GM21360 (cell line): ENCODE results near the gene DEAF1.
"Not testable (repeated sequence)": the region's sequence is repeated elsewhere in the genome, so short reads cannot be mapped to it uniquely, and the experiment has no call there.

Experiments
- ATAC-seq: cut with Tn5 transposase; IDR thresholded peaks from one replicate; pipeline ENCODE4 v1.9.1; 2021; ENCODE audit warnings: mild to moderate bottlenecking, moderate library complexity; ENCODE audit not compliant: unreplicated experiment

Gene DEAF1

GRCh38 chr11:701741-702461 lies 6.9 kb upstream of the DEAF1 start:
- no peak for ATAC-seq

GRCh38 chr11:699753-700152 lies 4.7 kb upstream of the DEAF1 start:
- ATAC-seq: no peak

GRCh38 chr11:699116-699508 lies 4.1 kb upstream of the DEAF1 start:
- no peak for ATAC-seq

GRCh38 chr11:698493-699115 lies 3.6 kb upstream of the DEAF1 start:
- no peak for ATAC-seq

GRCh38 chr11:697811-698311 lies 2.8 kb upstream of the DEAF1 start:
- ATAC-seq: no peak

- no peak for ATAC-seq
Observed at GRCh38 chr11:696955-697491, 2.0 kb upstream of the DEAF1 start.

- ATAC-seq: peak; percentile 60
Observed at GRCh38 chr11:695538-696248, 671 bp upstream of the DEAF1 start, which contains the start of gene TMEM80. TMEM80 (plus strand) TSS chr11:695816; CDS start chr11:695828, 12 bp downstream.

GRCh38 chr11:695288-695537 lies 191 bp upstream of the DEAF1 start:
- ATAC-seq: no peak

GRCh38 chr11:693887-694562 lies 997 bp downstream of the DEAF1 start:
- no peak for ATAC-seq

- ATAC-seq: no peak
Observed at GRCh38 chr11:693415-693831, 1.6 kb downstream of the DEAF1 start.

- no peak for ATAC-seq
Observed at GRCh38 chr11:692824-693414, 2.1 kb downstream of the DEAF1 start.

GRCh38 chr11:691710-692590 lies 3.1 kb downstream of the DEAF1 start:
- no peak for ATAC-seq

- ATAC-seq: no peak
Observed at GRCh38 chr11:690738-691633, 4.0 kb downstream of the DEAF1 start.

- not testable (repeated sequence) for ATAC-seq
Observed at GRCh38 chr11:690244-690643, 4.8 kb downstream of the DEAF1 start.

- no peak for ATAC-seq
Observed at GRCh38 chr11:689625-690024, 5.4 kb downstream of the DEAF1 start.

- no peak for ATAC-seq
Observed at GRCh38 chr11:688681-689080, 6.3 kb downstream of the DEAF1 start.

GRCh38 chr11:687751-688150 lies 7.3 kb downstream of the DEAF1 start:
- no peak for ATAC-seq

- ATAC-seq: no peak
Observed at GRCh38 chr11:686451-687243, 8.4 kb downstream of the DEAF1 start.
